ENCODE data around the gene GRIK4.
"Not testable (repeated sequence)": the region's sequence is repeated elsewhere in the genome, so short reads cannot be mapped to it uniquely, and the experiment has no call there.

The GRIK4 gene

GRCh38 chr11:120610111-120610510 lies 98.6 kb downstream of the GRIK4 start:
- DNase-seq: no peak

- DNase-seq: no peak
Observed at GRCh38 chr11:120611581-120611980, 100.0 kb downstream of the GRIK4 start.

GRCh38 chr11:120612513-120613263 lies 101.1 kb downstream of the GRIK4 start:
- DNase-seq: no peak

GRCh38 chr11:120613264-120614226 lies 102.0 kb downstream of the GRIK4 start:
- no peak for DNase-seq

- DNase-seq: no peak
Observed at GRCh38 chr11:120615391-120615790, 103.8 kb downstream of the GRIK4 start.

- DNase-seq: no peak
Observed at GRCh38 chr11:120618399-120618798, 106.9 kb downstream of the GRIK4 start.

- no peak for DNase-seq
Observed at GRCh38 chr11:120622189-120622875, 110.8 kb downstream of the GRIK4 start.

- not testable (repeated sequence) for DNase-seq
Observed at GRCh38 chr11:120624992-120625391, 113.4 kb downstream of the GRIK4 start.

GRCh38 chr11:120625565-120625964 lies 114.0 kb downstream of the GRIK4 start:
- no peak for DNase-seq

- DNase-seq: no peak
Observed at GRCh38 chr11:120626791-120627190, 115.2 kb downstream of the GRIK4 start.

- no peak for DNase-seq
Observed at GRCh38 chr11:120627327-120628163, 116.0 kb downstream of the GRIK4 start.

GRCh38 chr11:120629407-120630080 lies 118.0 kb downstream of the GRIK4 start:
- DNase-seq: no peak

GRCh38 chr11:120630122-120630521 lies 118.6 kb downstream of the GRIK4 start:
- no peak for DNase-seq

GRCh38 chr11:120632579-120632978 lies 121.0 kb downstream of the GRIK4 start:
- no peak for DNase-seq

GRCh38 chr11:120633616-120634393 lies 122.3 kb downstream of the GRIK4 start:
- DNase-seq: no peak

GRCh38 chr11:120634706-120635105 lies 123.2 kb downstream of the GRIK4 start:
- DNase-seq: no peak

GRCh38 chr11:120635136-120635810 lies 123.7 kb downstream of the GRIK4 start:
- DNase-seq: no peak

- no peak for DNase-seq
Observed at GRCh38 chr11:120637131-120637530, 125.6 kb downstream of the GRIK4 start.

- DNase-seq: no peak
Observed at GRCh38 chr11:120642196-120642894, 130.8 kb downstream of the GRIK4 start.

GRCh38 chr11:120643284-120643683 lies 131.7 kb downstream of the GRIK4 start:
- no peak for DNase-seq
